CD8-positive, alpha-beta memory T cell (primary cell): ENCODE results near the gene NFIA. TPM values are rescaled to one million over a fixed set of nuclear protein-coding genes. Genes with fewer than 3 reads are reported as not detected.

Experiments
- CTCF ChIA-PET: fragments of 350-600 bp; sonication (Branson Sonifier 250); formaldehyde crosslinking; loops from one replicate; lab custom pipeline; 2021; ENCODE audit warnings: antibody characterized with exemption; lab: Charles Lee
- POLR2A ChIA-PET: fragments of 350-600 bp; sonication (Branson Sonifier 250); formaldehyde crosslinking; loops from one replicate; lab custom pipeline; 2021; ENCODE audit warnings: antibody characterized with exemption; lab: Charles Lee
- DNase-seq, 5 donors: peaks; one replicate each; pipeline versions ENCODE4 v3.0.0 to v3.0.0-alpha.2; 2020 to 2022; ENCODE audit warnings: mixed read lengths in 1 of 5
- H3K27ac ChIP-seq: one replicate; pipeline ENCODE4 v1.7.0; 2013; ENCODE audit warnings: low read depth, mild to moderate bottlenecking, low read length, moderate library complexity
- H3K27me3 ChIP-seq: 2 replicates; pipeline ENCODE4 v1.7.0; 2013; ENCODE audit warnings: low read length, mild to moderate bottlenecking; ENCODE audit not compliant: insufficient read depth, poor library complexity, severe bottlenecking
- H3K36me3 ChIP-seq: 2 replicates; pipeline ENCODE4 v1.7.0; 2013; ENCODE audit warnings: mild to moderate bottlenecking, low read length, moderate library complexity; ENCODE audit not compliant: insufficient read depth
- H3K4me1 ChIP-seq: 2 replicates; pipeline ENCODE4 v1.7.0; 2013; ENCODE audit warnings: mild to moderate bottlenecking, low read length, moderate library complexity; ENCODE audit not compliant: insufficient read depth
- H3K4me3 ChIP-seq: 2 replicates; pipeline ENCODE4 v1.7.0; 2013; ENCODE audit warnings: mild to moderate bottlenecking, low read length
- H3K9me3 ChIP-seq: 2 replicates; pipeline ENCODE4 v1.7.0; 2013; ENCODE audit warnings: mild to moderate bottlenecking, low read length
- H3K27ac Mint-ChIP-seq, 8 donors: one replicate each; pipeline ENCODE4 v1.8.0; 2020 to 2021; ENCODE audit warnings: mixed read lengths in 8 of 8, mild to moderate bottlenecking in 6 of 8, inconsistent platforms in 3 of 8, moderate library complexity in 3 of 8
- H3K27me3 Mint-ChIP-seq, 2 donors: one replicate each; pipeline ENCODE4 v1.8.0; 2020 to 2021; ENCODE audit warnings: mixed read lengths in 2 of 2, mild to moderate bottlenecking in 1 of 2, moderate library complexity in 1 of 2
- H3K36me3 Mint-ChIP-seq, 3 donors: one replicate each; pipeline ENCODE4 v1.8.0; 2020 to 2021; ENCODE audit warnings: mixed read lengths in 3 of 3, inconsistent platforms in 1 of 3, mild to moderate bottlenecking in 1 of 3
- H3K4me1 Mint-ChIP-seq, 3 donors: one replicate each; pipeline ENCODE4 v1.8.0; 2020 to 2021; ENCODE audit warnings: mixed read lengths in 3 of 3, inconsistent platforms in 1 of 3, mild to moderate bottlenecking in 1 of 3
- H3K4me3 Mint-ChIP-seq, 7 donors: one replicate each; pipeline ENCODE4 v1.8.0; 2020 to 2021; ENCODE audit warnings: mixed read lengths in 7 of 7, mild to moderate bottlenecking in 6 of 7, moderate library complexity in 4 of 7, inconsistent platforms in 2 of 7
- H3K9me3 Mint-ChIP-seq, 5 donors: one replicate each; pipeline ENCODE4 v1.8.0; 2020 to 2022; ENCODE audit warnings: mixed read lengths in 5 of 5, mild to moderate bottlenecking in 3 of 5, moderate library complexity in 2 of 5, inconsistent platforms in 1 of 5
- polyA plus RNA-seq: library from polyadenylated mRNA; unstranded; fragments of 300-500 nt; fragmentation: Illumina TruSeq; gene quantifications from one replicate; pipeline ENCODE4 v1.2.3, GENCODE V29; 2021
- total RNA-seq, 2 experiments: library from RNA; stranded (reverse); gene quantifications; one replicate each; pipeline ENCODE4 v1.2.3, GENCODE V29; 2021

The NFIA gene
- total and polyA plus RNA-seq, 3 experiments from 2014 or later = 6.1 to 9.9 (median 7.0) TPM

GRCh38 chr1:61237659-61238358 lies 155.4 kb downstream of the NFIA start:
- ChIA-PET POLR2A (no interaction called here), CTCF (no interaction called here)
- Histone ChIP-seq H3K27me3 (no peaks in the 10 kb centered on the region), H3K9me3 (no peaks in the 10 kb centered on the region), H3K36me3 (no peaks in the 10 kb centered on the region), H3K4me1 (no peaks in the 10 kb centered on the region), H3K4me3 (no peak overlapping the region), H3K27ac (peak overlapping the region; percentile 35)
- Mint-ChIP-seq H3K27me3 (peaks cover 0 to 4% of the 10 kb centered on the region in 2 donors), H3K4me3 (no peak overlapping the region), H3K4me1 (peaks cover 0 to 2% (median 0%) of the 10 kb centered on the region in 3 donors), H3K9me3 (no peaks in the 10 kb centered on the region), H3K27ac (no peak overlapping the region), H3K36me3 (peaks cover 0 to 4% (median 3%) of the 10 kb centered on the region in 3 donors)
- no peak for DNase-seq

GRCh38 chr1:61238359-61238665 lies 156.0 kb downstream of the NFIA start:
- ChIA-PET POLR2A (no interaction called here), CTCF (no interaction called here)
- Mint-ChIP-seq H3K36me3 (peaks cover 0 to 4% (median 3%) of the 10 kb centered on the region in 3 donors), H3K4me3 (no peak overlapping the region), H3K4me1 (peaks cover 0 to 2% (median 0%) of the 10 kb centered on the region in 3 donors), H3K9me3 (no peaks in the 10 kb centered on the region), H3K27ac (no peak overlapping the region), H3K27me3 (peaks cover 0 to 4% of the 10 kb centered on the region in 2 donors)
- Histone ChIP-seq H3K9me3 (no peaks in the 10 kb centered on the region), H3K4me1 (no peaks in the 10 kb centered on the region), H3K27ac (peak overlapping the region; percentile 35), H3K4me3 (no peak overlapping the region), H3K27me3 (no peaks in the 10 kb centered on the region), H3K36me3 (no peaks in the 10 kb centered on the region)
- DNase-seq = no peak

GRCh38 chr1:61240878-61241277 lies 158.5 kb downstream of the NFIA start:
- Histone ChIP-seq H3K27me3 (no peaks in the 10 kb centered on the region), H3K4me3 (no peak overlapping the region), H3K36me3 (no peaks in the 10 kb centered on the region), H3K27ac (no peak overlapping the region), H3K4me1 (no peaks in the 10 kb centered on the region), H3K9me3 (no peaks in the 10 kb centered on the region)
- Mint-ChIP-seq H3K9me3 (no peaks in the 10 kb centered on the region), H3K27me3 (no peaks in the 10 kb centered on the region), H3K4me3 (no peak overlapping the region), H3K36me3 (peaks cover 0 to 4% (median 0%) of the 10 kb centered on the region in 3 donors), H3K27ac (no peak overlapping the region), H3K4me1 (peaks cover 0 to 4% (median 0%) of the 10 kb centered on the region in 3 donors)
- DNase-seq = no peak
- POLR2A ChIA-PET = no interaction called here
- CTCF ChIA-PET = no interaction called here

- H3K4me1 ChIP-seq = no peaks in the 10 kb centered on the region
- no peaks in the 10 kb centered on the region for H3K27me3 ChIP-seq
- H3K27ac ChIP-seq = no peak overlapping the region
- H3K9me3 ChIP-seq = no peaks in the 10 kb centered on the region
- Mint-ChIP-seq H3K27me3 (no peaks in the 10 kb centered on the region), H3K4me3 (no peak overlapping the region), H3K9me3 (no peaks in the 10 kb centered on the region), H3K36me3 (peaks cover 0 to 8% (median 0%) of the 10 kb centered on the region in 3 donors), H3K4me1 (peaks cover 0 to 4% (median 0%) of the 10 kb centered on the region in 3 donors), H3K27ac (no peak overlapping the region)
- CTCF ChIA-PET = no interaction called here
- H3K36me3 ChIP-seq = no peaks in the 10 kb centered on the region
- POLR2A ChIA-PET = no interaction called here
- no peak for DNase-seq
- no peak overlapping the region for H3K4me3 ChIP-seq
These were observed 159.1 kb downstream of the NFIA start for GRCh38 chr1:61241411-61241838.

GRCh38 chr1:61241973-61242381 lies 159.6 kb downstream of the NFIA start:
- peaks cover 0 to 8% (median 0%) of the 10 kb centered on the region in 3 donors for H3K36me3 Mint-ChIP-seq
- POLR2A ChIA-PET = no interaction called here
- Histone ChIP-seq H3K36me3 (no peaks in the 10 kb centered on the region), H3K27me3 (no peaks in the 10 kb centered on the region), H3K4me1 (no peaks in the 10 kb centered on the region), H3K4me3 (no peak overlapping the region), H3K27ac (no peak overlapping the region), H3K9me3 (no peaks in the 10 kb centered on the region)
- H3K4me3 Mint-ChIP-seq = no peak overlapping the region
- no peaks in the 10 kb centered on the region for H3K27me3 Mint-ChIP-seq
- CTCF ChIA-PET = interaction anchor here (1.0 kb wide), 1 partner anchor 192 kb away, joined by 4 read pairs; no protein-coding TSS in a partner anchor
- peaks cover 0 to 4% (median 0%) of the 10 kb centered on the region in 3 donors for H3K4me1 Mint-ChIP-seq
- no peak overlapping the region for H3K27ac Mint-ChIP-seq
- no peaks in the 10 kb centered on the region for H3K9me3 Mint-ChIP-seq
- no peak for DNase-seq

- no peak for DNase-seq
These were observed 161.8 kb downstream of the NFIA start for GRCh38 chr1:61244114-61244513.

GRCh38 chr1:61245696-61246400 lies 163.5 kb downstream of the NFIA start:
- Mint-ChIP-seq H3K27ac (no peak overlapping the region), H3K9me3 (no peaks in the 10 kb centered on the region), H3K27me3 (no peaks in the 10 kb centered on the region), H3K4me3 (no peak overlapping the region), H3K4me1 (peaks cover 0 to 4% (median 0%) of the 10 kb centered on the region in 3 donors), H3K36me3 (peaks cover 0 to 4% (median 0%) of the 10 kb centered on the region in 3 donors)
- Histone ChIP-seq H3K4me1 (no peaks in the 10 kb centered on the region), H3K36me3 (no peaks in the 10 kb centered on the region), H3K4me3 (no peak overlapping the region), H3K27me3 (no peaks in the 10 kb centered on the region), H3K27ac (no peak overlapping the region), H3K9me3 (no peaks in the 10 kb centered on the region)
- POLR2A ChIA-PET = interaction anchor here (0.6 kb wide), 1 partner anchor 164 kb away, joined by 3 read pairs; the partner anchor contains the start of gene NFIA
- no peak for DNase-seq
- CTCF ChIA-PET = interaction anchor here (1.1 kb wide), 1 partner anchor 11 kb away, joined by 3 read pairs; no protein-coding TSS in a partner anchor

More at GRCh38 chr1:61244114-61244513, 161.8 kb downstream of the NFIA start:
- H3K27ac ChIP-seq = no peak overlapping the region
- H3K9me3 ChIP-seq = no peaks in the 10 kb centered on the region
- Mint-ChIP-seq H3K9me3 (no peaks in the 10 kb centered on the region), H3K4me3 (no peak overlapping the region), H3K27ac (no peak overlapping the region), H3K27me3 (no peaks in the 10 kb centered on the region), H3K4me1 (peaks cover 0 to 4% (median 0%) of the 10 kb centered on the region in 3 donors), H3K36me3 (peaks cover 0 to 8% (median 0%) of the 10 kb centered on the region in 3 donors)
- no peaks in the 10 kb centered on the region for H3K36me3 ChIP-seq
- ChIA-PET CTCF (no interaction called here), POLR2A (no interaction called here)
- no peaks in the 10 kb centered on the region for H3K27me3 ChIP-seq
- H3K4me3 ChIP-seq = no peak overlapping the region
- H3K4me1 ChIP-seq = no peaks in the 10 kb centered on the region
